Measurements from ENCODE around the gene LRMDA.

LRMDA gene

DNA sequence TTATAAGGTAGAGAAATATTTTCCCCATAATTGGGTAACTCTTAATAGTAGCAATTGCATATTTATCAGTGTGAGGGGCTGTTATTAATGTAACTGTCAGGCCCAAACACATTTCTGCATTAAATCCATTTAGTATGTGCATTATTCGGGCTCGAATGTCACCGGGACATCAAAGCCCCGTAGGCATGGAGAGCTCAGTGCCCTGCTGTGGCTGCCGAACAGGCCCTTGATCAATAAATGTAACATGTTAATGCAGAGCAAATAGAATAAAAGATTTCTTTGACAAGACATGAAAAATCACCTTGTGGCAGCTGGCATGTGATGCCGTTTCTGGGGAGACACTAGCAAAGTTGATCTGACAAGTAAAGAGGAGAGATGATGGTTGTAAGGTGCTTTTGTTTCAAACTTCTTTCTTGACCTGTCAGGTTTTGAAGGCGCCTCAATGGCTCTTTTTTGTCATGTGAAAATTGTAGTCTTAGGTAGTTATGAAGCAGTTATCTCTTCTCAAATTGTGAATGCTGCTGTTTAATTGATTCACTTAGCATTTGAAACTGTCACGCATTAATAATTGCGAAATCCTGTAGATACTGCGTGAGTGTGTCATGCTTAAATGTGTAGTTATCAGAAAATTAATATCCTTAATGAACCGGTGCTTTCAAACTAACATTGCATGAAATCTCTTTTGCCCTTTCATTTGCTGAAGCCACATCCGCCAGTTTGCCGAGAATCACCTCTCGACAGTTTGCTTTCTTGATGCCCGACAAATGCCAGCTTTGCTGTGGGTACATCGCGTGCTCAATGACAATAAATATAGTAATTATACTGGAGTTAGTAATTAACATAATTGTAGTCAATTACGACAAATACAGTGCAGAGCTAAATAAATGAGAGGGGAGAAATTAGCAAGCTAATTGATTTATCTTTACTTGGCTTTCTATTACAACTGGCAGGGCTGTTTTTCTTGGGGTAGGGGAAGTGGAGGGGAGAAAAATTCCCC is 19.5 kb downstream of the LRMDA start:
- Histone ChIP-seq H3K9me3 (ENCODE audit: control insufficient read depth, insufficient read depth, low read length) (no peaks in the 10 kb centered on the region), H3K9ac (ENCODE audit: low read depth, low read length) (no peak overlapping the region), H3K4me1 (ENCODE audit: control insufficient read depth, insufficient read depth, low read length) (peaks cover 35% of the 10 kb centered on the region), H3K4me3 (ENCODE audit: low read depth, low read length) (peak overlapping the region; percentile 14; the same call in 1 of the 2 replicates), H3K27ac (ENCODE audit: low read depth, low read length) (no peak overlapping the region), H3K27me3 (ENCODE audit: control insufficient read depth, insufficient read depth, low read length) (peaks cover 58% of the 10 kb centered on the region), H3K36me3 (ENCODE audit: control insufficient read depth, insufficient read depth, low read length) (no peaks in the 10 kb centered on the region)

DNA sequence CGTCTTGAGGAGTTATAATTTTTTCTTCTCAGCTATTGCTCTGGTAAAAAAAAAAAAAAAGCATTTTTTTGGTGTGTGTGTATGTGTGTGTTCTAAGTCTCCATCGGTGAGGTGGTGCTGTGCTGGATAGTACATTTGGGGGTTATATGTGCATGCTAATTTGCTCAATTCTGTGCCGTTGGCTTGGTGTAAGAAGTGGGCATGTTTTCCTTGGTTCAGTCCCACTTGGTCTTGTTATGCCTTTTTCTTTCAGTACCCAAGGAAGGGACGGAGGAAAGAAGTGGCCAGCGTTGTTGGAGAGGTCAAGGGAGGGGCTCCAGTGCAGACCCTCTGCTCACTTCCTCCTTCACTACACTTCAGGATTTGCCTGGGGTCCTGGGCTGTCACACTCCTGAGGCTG is 20.4 kb downstream of the LRMDA start:
- no peaks in the 10 kb centered on the region for H3K36me3 ChIP-seq (ENCODE audit: control insufficient read depth, insufficient read depth, low read length)
- H3K4me3 ChIP-seq (ENCODE audit: low read depth, low read length), result peak overlapping the region; percentile 14; the same call in 1 of the 2 replicates
- peaks cover 35% of the 10 kb centered on the region for H3K4me1 ChIP-seq (ENCODE audit: control insufficient read depth, insufficient read depth, low read length)
- peaks cover 58% of the 10 kb centered on the region for H3K27me3 ChIP-seq (ENCODE audit: control insufficient read depth, insufficient read depth, low read length)
- no peak overlapping the region for H3K27ac ChIP-seq (ENCODE audit: low read depth, low read length)
- no peaks in the 10 kb centered on the region for H3K9me3 ChIP-seq (ENCODE audit: control insufficient read depth, insufficient read depth, low read length)
- H3K9ac ChIP-seq (ENCODE audit: low read depth, low read length), result no peak overlapping the region

DNA sequence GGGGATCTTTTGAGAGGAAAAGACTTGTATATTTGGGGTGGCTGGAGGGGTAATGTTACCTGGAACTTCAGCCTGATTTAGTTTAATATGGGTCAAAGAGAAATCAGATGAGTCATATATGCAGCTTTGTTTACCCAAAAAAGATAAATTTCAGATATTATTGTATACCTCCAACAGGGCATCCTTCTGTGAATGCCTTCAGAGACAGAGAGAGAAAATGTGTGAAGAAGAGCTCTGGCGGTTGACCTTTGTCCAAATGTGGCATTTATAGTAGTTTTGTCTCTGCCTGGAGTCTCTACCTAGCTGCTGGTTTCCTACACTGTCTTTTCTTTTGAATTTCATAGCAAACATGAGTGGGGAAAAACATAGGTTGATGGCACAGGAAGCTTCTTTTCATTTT is 21.6 kb downstream of the LRMDA start:
- Histone ChIP-seq H3K4me3 (ENCODE audit: low read depth, low read length) (no peak overlapping the region), H3K27ac (ENCODE audit: low read depth, low read length) (no peak overlapping the region), H3K36me3 (ENCODE audit: control insufficient read depth, insufficient read depth, low read length) (no peaks in the 10 kb centered on the region), H3K9ac (ENCODE audit: low read depth, low read length) (no peak overlapping the region), H3K27me3 (ENCODE audit: control insufficient read depth, insufficient read depth, low read length) (peaks cover 58% of the 10 kb centered on the region), H3K9me3 (ENCODE audit: control insufficient read depth, insufficient read depth, low read length) (no peaks in the 10 kb centered on the region), H3K4me1 (ENCODE audit: control insufficient read depth, insufficient read depth, low read length) (peaks cover 42% of the 10 kb centered on the region)

DNA sequence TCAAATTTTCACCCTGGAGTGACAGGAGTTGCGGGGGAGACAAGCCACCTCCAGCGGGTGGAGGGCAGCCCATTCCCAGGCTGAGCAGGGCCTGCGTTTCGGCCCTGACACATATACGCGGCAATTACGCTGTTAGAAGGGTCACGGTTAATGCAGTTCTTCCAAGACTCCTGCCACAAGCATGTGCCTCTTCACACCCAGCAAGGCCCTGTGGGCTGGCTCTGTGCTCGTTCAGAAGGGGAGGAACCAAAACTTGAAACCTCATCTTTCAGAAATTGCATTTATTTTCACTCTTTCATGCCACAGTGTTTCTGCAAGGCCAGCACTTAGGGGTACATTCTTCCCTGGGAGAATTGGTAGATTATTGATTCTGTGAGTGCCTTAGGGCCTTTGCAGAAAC is 24.7 kb downstream of the LRMDA start:
- H3K36me3 ChIP-seq (ENCODE audit: control insufficient read depth, insufficient read depth, low read length), result no peaks in the 10 kb centered on the region
- no peak overlapping the region for H3K9ac ChIP-seq (ENCODE audit: low read depth, low read length)

DNA sequence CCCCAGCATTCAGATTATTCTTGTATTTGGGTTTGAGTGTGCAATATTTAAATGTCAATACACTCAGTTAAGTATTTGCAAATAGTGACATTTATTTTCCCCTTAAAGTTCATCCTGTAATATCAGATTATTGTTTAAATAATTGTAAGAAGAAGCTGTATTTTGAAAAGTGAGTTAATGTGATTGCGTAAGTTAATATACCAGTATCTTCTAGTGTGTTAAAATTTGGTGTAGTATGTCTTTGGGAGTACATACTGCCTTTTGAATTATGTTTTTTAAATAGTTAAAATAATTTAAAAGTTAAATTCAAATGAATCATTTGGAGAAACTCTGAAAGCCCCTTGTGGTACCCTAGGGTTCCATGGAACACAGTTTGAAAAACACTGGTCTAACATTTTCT is 28.6 kb downstream of the LRMDA start:
- no peak overlapping the region for H3K27ac ChIP-seq (ENCODE audit: low read depth, low read length)
- no peaks in the 10 kb centered on the region for H3K9me3 ChIP-seq (ENCODE audit: control insufficient read depth, insufficient read depth, low read length)
- H3K27me3 ChIP-seq (ENCODE audit: control insufficient read depth, insufficient read depth, low read length), result peaks cover 11% of the 10 kb centered on the region
- no peak overlapping the region for H3K4me3 ChIP-seq (ENCODE audit: low read depth, low read length)
- no peak overlapping the region for H3K9ac ChIP-seq (ENCODE audit: low read depth, low read length)
- no peaks in the 10 kb centered on the region for H3K36me3 ChIP-seq (ENCODE audit: control insufficient read depth, insufficient read depth, low read length)
- H3K4me1 ChIP-seq (ENCODE audit: control insufficient read depth, insufficient read depth, low read length), result peaks cover 41% of the 10 kb centered on the region

More for the DNA sequence above, 24.7 kb downstream of the LRMDA start:
- Histone ChIP-seq H3K9me3 (ENCODE audit: control insufficient read depth, insufficient read depth, low read length) (no peaks in the 10 kb centered on the region), H3K4me1 (ENCODE audit: control insufficient read depth, insufficient read depth, low read length) (peaks cover 34% of the 10 kb centered on the region), H3K27me3 (ENCODE audit: control insufficient read depth, insufficient read depth, low read length) (peaks cover 36% of the 10 kb centered on the region), H3K27ac (ENCODE audit: low read depth, low read length) (no peak overlapping the region), H3K4me3 (ENCODE audit: low read depth, low read length) (no peak overlapping the region)

DNA sequence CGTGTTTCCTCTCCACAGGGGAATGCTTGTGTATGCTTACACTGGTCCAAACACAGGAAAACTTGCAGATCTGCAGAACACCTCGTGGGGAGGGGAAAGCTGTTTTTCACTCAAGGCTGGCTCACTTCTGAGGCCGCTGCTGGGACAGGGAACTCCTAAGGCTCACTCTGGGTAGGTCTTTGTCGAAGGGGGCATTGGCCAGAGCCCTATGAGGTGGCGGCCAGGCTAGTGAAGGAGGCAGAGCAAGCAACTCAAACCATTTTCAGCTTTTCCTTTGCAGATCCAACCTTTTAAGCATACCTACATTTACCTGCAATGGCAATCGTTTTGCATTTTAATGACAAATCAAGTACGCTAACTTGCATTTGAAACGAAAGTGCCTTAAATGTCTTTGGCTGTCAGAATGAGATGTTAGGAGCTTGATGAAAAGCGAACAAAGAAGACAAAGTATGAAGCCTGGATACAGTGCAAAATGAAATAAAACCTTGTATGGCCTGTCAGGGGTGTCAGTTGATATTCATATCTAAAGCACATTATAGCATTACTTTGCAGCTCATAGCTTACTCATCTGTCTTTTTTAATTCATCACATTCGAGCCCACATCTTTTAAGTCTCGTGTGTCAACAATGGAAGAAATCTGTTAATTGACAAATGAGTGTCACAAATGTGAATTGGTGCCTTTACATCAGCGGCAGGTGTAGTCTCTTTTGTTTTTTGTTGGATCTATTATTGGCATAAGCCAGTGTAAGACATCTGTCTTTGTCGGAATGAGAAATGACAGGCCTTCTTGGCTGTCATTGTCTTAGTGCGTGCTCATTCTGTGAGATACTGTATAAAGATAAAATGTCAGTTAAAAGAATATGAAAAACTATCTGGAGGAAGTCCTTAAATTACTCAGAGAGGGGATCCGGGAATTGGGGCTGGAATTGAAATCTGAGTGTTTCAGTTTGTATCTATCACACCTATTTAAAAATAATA is 30.5 kb downstream of the LRMDA start:
- Histone ChIP-seq H3K9ac (ENCODE audit: low read depth, low read length) (no peak overlapping the region), H3K27ac (ENCODE audit: low read depth, low read length) (no peak overlapping the region), H3K36me3 (ENCODE audit: control insufficient read depth, insufficient read depth, low read length) (no peaks in the 10 kb centered on the region), H3K4me1 (ENCODE audit: control insufficient read depth, insufficient read depth, low read length) (peaks cover 44% of the 10 kb centered on the region), H3K4me3 (ENCODE audit: low read depth, low read length) (peak overlapping the region; percentile 14; the same call in 1 of the 2 replicates), H3K27me3 (ENCODE audit: control insufficient read depth, insufficient read depth, low read length) (peaks cover 9% of the 10 kb centered on the region), H3K9me3 (ENCODE audit: control insufficient read depth, insufficient read depth, low read length) (no peaks in the 10 kb centered on the region)

DNA sequence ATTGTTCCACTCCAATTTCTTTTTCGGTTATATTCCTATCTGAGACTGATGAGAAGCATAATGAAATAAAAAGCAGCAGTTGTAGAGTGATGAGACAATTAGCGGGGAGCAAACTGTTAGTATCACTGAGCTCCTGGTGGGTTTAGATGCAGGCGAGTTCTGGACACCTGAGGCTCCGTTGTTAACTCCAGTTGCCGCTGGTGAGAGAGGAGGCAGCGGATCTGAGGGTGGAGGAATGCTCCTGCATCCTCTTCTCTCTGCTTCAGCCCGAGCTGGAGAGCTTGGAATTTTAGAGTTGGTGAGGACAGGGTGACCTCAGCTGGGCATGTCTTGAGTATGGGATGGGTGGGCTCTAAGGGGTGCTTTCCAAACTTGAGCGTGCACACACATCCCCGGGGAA is 31.4 kb downstream of the LRMDA start:
- Histone ChIP-seq H3K4me3 (ENCODE audit: low read depth, low read length) (no peak overlapping the region), H3K9me3 (ENCODE audit: control insufficient read depth, insufficient read depth, low read length) (no peaks in the 10 kb centered on the region), H3K4me1 (ENCODE audit: control insufficient read depth, insufficient read depth, low read length) (peaks cover 38% of the 10 kb centered on the region), H3K36me3 (ENCODE audit: control insufficient read depth, insufficient read depth, low read length) (no peaks in the 10 kb centered on the region), H3K27ac (ENCODE audit: low read depth, low read length) (no peak overlapping the region), H3K9ac (ENCODE audit: low read depth, low read length) (no peak overlapping the region), H3K27me3 (ENCODE audit: control insufficient read depth, insufficient read depth, low read length) (peaks cover 9% of the 10 kb centered on the region)

DNA sequence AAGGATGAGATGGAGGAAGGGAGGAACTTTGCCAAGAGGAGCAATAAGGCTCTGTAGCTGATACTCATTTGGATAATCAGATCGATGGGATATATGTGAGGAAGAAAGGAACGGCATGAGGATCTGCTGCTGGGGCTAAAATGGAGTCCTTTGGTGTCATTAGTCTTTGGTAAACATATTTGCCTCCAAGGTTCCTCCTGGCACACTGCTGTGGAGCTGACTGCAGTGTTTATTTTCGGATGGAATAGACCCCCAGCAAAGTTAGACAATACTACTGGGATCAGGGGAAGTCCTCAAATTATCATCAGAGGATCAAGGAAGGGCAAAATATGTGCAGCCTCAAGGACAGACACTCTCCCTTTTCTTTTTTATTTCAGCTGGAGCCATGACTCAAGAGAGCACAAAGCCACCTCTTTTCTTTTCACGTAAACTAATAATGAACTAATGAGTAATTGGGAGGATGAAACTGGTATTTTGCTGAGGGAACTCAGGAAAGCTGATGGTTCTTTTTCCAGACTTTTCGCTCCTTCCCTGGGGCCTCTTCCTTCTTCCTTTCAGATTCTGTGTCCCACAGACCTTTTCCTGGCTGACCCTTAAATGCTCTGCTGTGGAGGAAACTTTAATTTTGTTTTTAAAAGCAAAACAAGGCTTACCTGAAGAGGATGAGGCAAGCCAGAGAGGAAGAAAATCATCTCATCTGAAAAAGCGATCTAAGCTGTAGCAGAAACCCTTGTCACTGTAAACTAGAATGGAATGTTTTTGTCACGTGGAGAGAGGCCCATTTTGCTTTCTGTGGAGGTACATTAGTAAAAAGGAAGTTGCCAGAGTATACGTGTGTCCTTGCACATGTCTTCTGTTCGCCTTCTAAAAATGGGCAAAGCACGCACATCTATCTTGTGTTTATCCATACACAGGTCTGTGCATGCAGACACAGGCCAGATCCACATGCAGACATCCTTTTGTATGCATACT is 33.3 kb downstream of the LRMDA start:
- Histone ChIP-seq H3K9me3 (ENCODE audit: control insufficient read depth, insufficient read depth, low read length) (no peaks in the 10 kb centered on the region), H3K4me1 (ENCODE audit: control insufficient read depth, insufficient read depth, low read length) (peaks cover 32% of the 10 kb centered on the region), H3K9ac (ENCODE audit: low read depth, low read length) (no peak overlapping the region), H3K27ac (ENCODE audit: low read depth, low read length) (no peak overlapping the region), H3K4me3 (ENCODE audit: low read depth, low read length) (no peak overlapping the region), H3K27me3 (ENCODE audit: control insufficient read depth, insufficient read depth, low read length) (peaks cover 9% of the 10 kb centered on the region), H3K36me3 (ENCODE audit: control insufficient read depth, insufficient read depth, low read length) (no peaks in the 10 kb centered on the region)

DNA sequence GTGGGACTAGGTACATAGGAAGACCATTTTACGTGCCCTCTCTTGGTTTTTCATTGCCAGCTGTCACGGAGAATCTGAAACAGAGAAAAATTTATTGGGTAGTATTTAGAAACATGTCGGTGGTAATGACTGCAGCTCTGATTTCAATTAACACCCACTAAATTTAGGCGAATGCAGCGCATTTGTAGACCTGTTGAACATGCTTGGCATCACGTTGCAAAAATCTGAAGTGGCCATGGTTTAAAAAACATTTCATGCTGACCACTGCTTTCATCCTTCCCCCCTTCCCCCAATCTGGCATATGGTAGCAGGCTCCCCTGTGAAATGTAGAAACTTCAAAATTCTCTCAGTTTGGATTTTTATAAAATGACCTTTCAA is 34.0 kb downstream of the LRMDA start:
- Histone ChIP-seq H3K9ac (ENCODE audit: low read depth, low read length) (no peak overlapping the region), H3K27me3 (ENCODE audit: control insufficient read depth, insufficient read depth, low read length) (peaks cover 9% of the 10 kb centered on the region), H3K36me3 (ENCODE audit: control insufficient read depth, insufficient read depth, low read length) (no peaks in the 10 kb centered on the region), H3K9me3 (ENCODE audit: control insufficient read depth, insufficient read depth, low read length) (no peaks in the 10 kb centered on the region), H3K27ac (ENCODE audit: low read depth, low read length) (no peak overlapping the region), H3K4me1 (ENCODE audit: control insufficient read depth, insufficient read depth, low read length) (peaks cover 32% of the 10 kb centered on the region), H3K4me3 (ENCODE audit: low read depth, low read length) (no peak overlapping the region)

DNA sequence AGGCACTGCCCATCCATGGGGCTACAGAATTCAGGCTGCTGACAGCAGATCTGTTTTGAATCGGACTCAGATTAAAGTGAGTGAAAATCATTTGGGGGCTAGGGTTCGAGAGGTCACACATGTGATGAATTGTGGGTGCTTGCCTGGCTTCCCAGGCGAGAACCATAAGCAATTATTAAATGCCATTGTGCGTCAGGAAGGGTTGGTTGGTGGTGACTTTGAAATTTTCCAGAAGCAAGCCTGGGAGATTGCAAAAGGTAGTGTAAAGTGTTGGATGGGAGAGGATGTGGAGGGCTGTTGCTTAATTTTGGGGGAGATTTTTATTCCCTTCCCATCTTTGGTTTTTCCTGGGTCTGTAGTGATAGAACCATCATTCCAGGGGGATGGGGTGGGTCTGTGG is 34.6 kb downstream of the LRMDA start:
- no peaks in the 10 kb centered on the region for H3K36me3 ChIP-seq (ENCODE audit: control insufficient read depth, insufficient read depth, low read length)
- H3K4me3 ChIP-seq (ENCODE audit: low read depth, low read length), result no peak overlapping the region
- H3K27ac ChIP-seq (ENCODE audit: low read depth, low read length), result no peak overlapping the region
- peaks cover 30% of the 10 kb centered on the region for H3K4me1 ChIP-seq (ENCODE audit: control insufficient read depth, insufficient read depth, low read length)
- H3K9ac ChIP-seq (ENCODE audit: low read depth, low read length), result no peak overlapping the region
- no peaks in the 10 kb centered on the region for H3K9me3 ChIP-seq (ENCODE audit: control insufficient read depth, insufficient read depth, low read length)
- H3K27me3 ChIP-seq (ENCODE audit: control insufficient read depth, insufficient read depth, low read length), result peaks cover 9% of the 10 kb centered on the region

Measured in HUES48 (cell line).